ENCODE measurements around the gene TAAR8.
"Not testable (repeated sequence)": the region's sequence is repeated elsewhere in the genome, so short reads cannot be mapped to it uniquely, and the experiment has no call there.

Gene TAAR8

GRCh38 chr6:132544826-132545225, 7.6 kb upstream of the TAAR8 start:
- no peak for DNase-seq (ENCODE audit: low spot score)

GRCh38 chr6:132548746-132549463, 3.6 kb upstream of the TAAR8 start:
- no peak for DNase-seq (ENCODE audit: low spot score)

GRCh38 chr6:132551214-132551613, 1.3 kb upstream of the TAAR8 start:
- DNase-seq (ENCODE audit: low spot score): no peak

- DNase-seq (ENCODE audit: low spot score): not testable (repeated sequence)
Observed at GRCh38 chr6:132560087-132560486, 7.6 kb downstream of the TAAR8 start.

GRCh38 chr6:132566404-132566803, 13.9 kb downstream of the TAAR8 start:
- no peak for DNase-seq (ENCODE audit: low spot score)

GRCh38 chr6:132567566-132567965, 15.1 kb downstream of the TAAR8 start:
- no peak for DNase-seq (ENCODE audit: low spot score)

- no peak for DNase-seq (ENCODE audit: low spot score)
Observed at GRCh38 chr6:132568611-132569010, 16.1 kb downstream of the TAAR8 start.

- no peak for DNase-seq (ENCODE audit: low spot score)
Observed at GRCh38 chr6:132569170-132569569, 16.7 kb downstream of the TAAR8 start.

GRCh38 chr6:132570221-132570777, 17.8 kb downstream of the TAAR8 start, which contains the start of gene TAAR6:
Gene TAAR6, plus strand, starts transcription at chr6:132570322. Its CDS starts 0 bp downstream, at chr6:132570322.
- no peak for DNase-seq (ENCODE audit: low spot score)

GRCh38 chr6:132571774-132572173, 19.3 kb downstream of the TAAR8 start:
- DNase-seq (ENCODE audit: low spot score): no peak

GRCh38 chr6:132584698-132585097, 32.2 kb downstream of the TAAR8 start:
- no peak for DNase-seq (ENCODE audit: low spot score)

GRCh38 chr6:132587424-132587823, 35.0 kb downstream of the TAAR8 start:
- no peak for DNase-seq (ENCODE audit: low spot score)

- DNase-seq (ENCODE audit: low spot score): no peak
Observed at GRCh38 chr6:132589454-132589853, 37.0 kb downstream of the TAAR8 start, which contains the start of gene TAAR5. Gene TAAR5, minus strand, starts transcription at chr6:132589741. Its CDS starts 55 bp downstream, at chr6:132589686.

- DNase-seq (ENCODE audit: low spot score): no peak
Observed at GRCh38 chr6:132590362-132590761, 37.9 kb downstream of the TAAR8 start.

- no peak for DNase-seq (ENCODE audit: low spot score)
Observed at GRCh38 chr6:132592855-132593254, 40.4 kb downstream of the TAAR8 start.

- no peak for DNase-seq (ENCODE audit: low spot score)
Observed at GRCh38 chr6:132596201-132596600, 43.7 kb downstream of the TAAR8 start.

- peak; percentile 15 for DNase-seq (ENCODE audit: low spot score)
Observed at GRCh38 chr6:132598473-132598872, 46.0 kb downstream of the TAAR8 start.

- not testable (repeated sequence) for DNase-seq (ENCODE audit: low spot score)
Observed at GRCh38 chr6:132600900-132601299, 48.4 kb downstream of the TAAR8 start.

Data from germinal center (tissue), 1 donor.